Astrocyte (in vitro differentiated cells and primary cell): ENCODE data around the gene FITM2. TPM values are rescaled to one million over a fixed set of nuclear protein-coding genes. Genes with fewer than 3 reads are reported as not detected.

Experiments used
- DNase-seq: peaks from one replicate; pipeline ENCODE4 v3.0.0-alpha.2; 2010; ENCODE audit warnings: low read depth
- FAIRE-seq: peaks from 2 replicates; lab custom pipeline; 2011; peaks lifted over from hg19 to GRCh38; lab: Jason Lieb, UNC
- H2AFZ ChIP-seq: 2 replicates; pipeline ENCODE4 v1.6.0; 2012; ENCODE audit warnings: low read depth, low read length, inconsistent platforms
- H3K27ac ChIP-seq: 2 replicates; pipeline ENCODE4 v1.5.1; 2011; ENCODE audit warnings: low read depth, low read length, inconsistent platforms
- H3K27me3 ChIP-seq: 2 replicates; pipeline ENCODE4 v1.6.0; 2011; ENCODE audit warnings: low read length, inconsistent platforms; ENCODE audit not compliant: insufficient read depth
- H3K36me3 ChIP-seq: 2 replicates; pipeline ENCODE4 v1.5.1; 2011; ENCODE audit warnings: low read length, inconsistent platforms; ENCODE audit not compliant: insufficient read depth
- H3K4me1 ChIP-seq: 2 replicates; pipeline ENCODE4 v1.5.1; 2011; ENCODE audit warnings: low read length, inconsistent platforms; ENCODE audit not compliant: insufficient read depth
- H3K4me2 ChIP-seq: 2 replicates; pipeline ENCODE4 v1.6.0; 2012; ENCODE audit warnings: low read length, inconsistent platforms
- H3K4me3 ChIP-seq: 2 replicates; pipeline ENCODE4 v1.5.1; 2011; ENCODE audit warnings: low read depth, mild to moderate bottlenecking, low read length, inconsistent platforms; ENCODE audit not compliant: insufficient read depth
- H3K79me2 ChIP-seq: 2 replicates; pipeline ENCODE4 v1.6.0; 2012; ENCODE audit warnings: mild to moderate bottlenecking, low read length, inconsistent platforms; ENCODE audit not compliant: insufficient read depth
- H3K9ac ChIP-seq: 2 replicates; pipeline ENCODE4 v1.6.0; 2012; ENCODE audit warnings: mild to moderate bottlenecking, low read length, inconsistent platforms
- H3K9me3 ChIP-seq: 2 replicates; pipeline ENCODE4 v1.5.1; 2012; ENCODE audit warnings: low read depth, mild to moderate bottlenecking, low read length, inconsistent platforms; ENCODE audit not compliant: insufficient read depth
- H4K20me1 ChIP-seq: 2 replicates; pipeline ENCODE4 v1.6.0; 2012; ENCODE audit warnings: low read length, inconsistent platforms; ENCODE audit not compliant: insufficient read depth
- H3K27ac Mint-ChIP-seq: one replicate; pipeline ENCODE4 v1.8.0; 2021; ENCODE audit warnings: mild to moderate bottlenecking, mixed read lengths; ENCODE audit not compliant: unreplicated experiment
- H3K27me3 Mint-ChIP-seq: one replicate; pipeline ENCODE4 v1.8.0; 2021; ENCODE audit warnings: low read depth, mixed read lengths; ENCODE audit not compliant: unreplicated experiment
- H3K36me3 Mint-ChIP-seq: one replicate; pipeline ENCODE4 v1.8.0; 2021; ENCODE audit warnings: low read depth, mixed read lengths; ENCODE audit not compliant: unreplicated experiment
- H3K4me1 Mint-ChIP-seq: one replicate; pipeline ENCODE4 v1.8.0; 2021; ENCODE audit warnings: low read depth, mixed read lengths; ENCODE audit not compliant: unreplicated experiment
- H3K4me3 Mint-ChIP-seq: one replicate; pipeline ENCODE4 v1.8.0; 2021; ENCODE audit warnings: mild to moderate bottlenecking, moderate library complexity, mixed read lengths; ENCODE audit not compliant: unreplicated experiment
- H3K9me3 Mint-ChIP-seq: one replicate; pipeline ENCODE4 v1.8.0; 2021; ENCODE audit warnings: mild to moderate bottlenecking, mixed read lengths; ENCODE audit not compliant: unreplicated experiment
- EZH2 ChIP-seq: IDR thresholded peaks from 2 replicates; pipeline ENCODE4 v1.6.1; 2012; ENCODE audit warnings: mild to moderate bottlenecking, low read length, inconsistent platforms; ENCODE audit not compliant: insufficient read depth
- total RNA-seq: library from RNA; stranded (reverse); gene quantifications from 2 replicates; pipeline ENCODE4 v1.2.1, GENCODE V29; 2021
- TF ChIP-seq, protein P1 (sequence below): IDR thresholded peaks from 2 replicates; pipeline ENCODE4 v1.5.1; 2011; ENCODE audit warnings: low read depth, mild to moderate bottlenecking, inconsistent platforms, low read length, moderate library complexity; ENCODE audit not compliant: insufficient read depth

Gene FITM2
- total RNA-seq, 1 donor from 2014 or later: 6.3 TPM

DNA sequence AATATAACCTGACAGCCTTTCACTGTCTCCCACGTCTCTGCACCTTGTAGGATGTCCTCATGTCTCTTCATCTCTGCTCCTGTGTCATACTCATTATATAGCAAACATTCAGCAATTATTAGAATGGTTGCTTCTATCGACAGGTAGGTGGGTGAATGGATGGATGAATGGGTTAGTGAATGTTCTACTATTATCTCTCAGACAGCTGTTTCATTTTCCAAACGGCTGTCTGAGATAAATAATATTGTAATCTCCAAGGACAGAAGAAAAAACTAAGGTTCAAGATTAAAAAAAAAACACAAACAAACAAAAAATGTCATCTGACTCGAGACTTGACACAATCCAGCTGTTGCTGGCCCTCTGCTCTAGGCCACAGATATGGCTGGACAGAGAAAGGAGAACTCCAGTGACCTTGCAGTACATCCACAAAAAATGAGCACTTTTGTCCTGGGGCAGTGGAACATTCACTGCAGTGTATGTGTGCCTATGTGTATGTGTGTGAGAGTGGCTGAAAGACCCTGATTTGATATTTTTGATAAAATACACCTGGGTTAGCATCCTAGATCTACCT lies 46.6 kb upstream of the FITM2 start:
- Histone ChIP-seq H3K9me3 (no peaks in the 10 kb centered on the region), H3K79me2 (no peaks in the 10 kb centered on the region), H3K4me2 (no peak overlapping the region), H3K9ac (no peak overlapping the region), H3K4me3 (no peak overlapping the region), H3K4me1 (no peaks in the 10 kb centered on the region), H3K36me3 (no peaks in the 10 kb centered on the region), H2AFZ (no peak overlapping the region), H3K27ac (no peak overlapping the region), H4K20me1 (no peaks in the 10 kb centered on the region), H3K27me3 (peaks cover 4% of the 10 kb centered on the region)
- peaks cover 33% of the 10 kb centered on the region for H3K27me3 Mint-ChIP-seq
- TF ChIP-seq EZH2: no peak
- TF ChIP-seq, protein P1, sequence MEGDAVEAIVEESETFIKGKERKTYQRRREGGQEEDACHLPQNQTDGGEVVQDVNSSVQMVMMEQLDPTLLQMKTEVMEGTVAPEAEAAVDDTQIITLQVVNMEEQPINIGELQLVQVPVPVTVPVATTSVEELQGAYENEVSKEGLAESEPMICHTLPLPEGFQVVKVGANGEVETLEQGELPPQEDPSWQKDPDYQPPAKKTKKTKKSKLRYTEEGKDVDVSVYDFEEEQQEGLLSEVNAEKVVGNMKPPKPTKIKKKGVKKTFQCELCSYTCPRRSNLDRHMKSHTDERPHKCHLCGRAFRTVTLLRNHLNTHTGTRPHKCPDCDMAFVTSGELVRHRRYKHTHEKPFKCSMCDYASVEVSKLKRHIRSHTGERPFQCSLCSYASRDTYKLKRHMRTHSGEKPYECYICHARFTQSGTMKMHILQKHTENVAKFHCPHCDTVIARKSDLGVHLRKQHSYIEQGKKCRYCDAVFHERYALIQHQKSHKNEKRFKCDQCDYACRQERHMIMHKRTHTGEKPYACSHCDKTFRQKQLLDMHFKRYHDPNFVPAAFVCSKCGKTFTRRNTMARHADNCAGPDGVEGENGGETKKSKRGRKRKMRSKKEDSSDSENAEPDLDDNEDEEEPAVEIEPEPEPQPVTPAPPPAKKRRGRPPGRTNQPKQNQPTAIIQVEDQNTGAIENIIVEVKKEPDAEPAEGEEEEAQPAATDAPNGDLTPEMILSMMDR: no peak
- no peaks in the 10 kb centered on the region for H3K36me3 Mint-ChIP-seq
- no peaks in the 10 kb centered on the region for H3K9me3 Mint-ChIP-seq
- DNase-seq (no peak), FAIRE-seq (no peak)
- H3K27ac Mint-ChIP-seq: no peak overlapping the region
- H3K4me3 Mint-ChIP-seq: no peak overlapping the region
- no peaks in the 10 kb centered on the region for H3K4me1 Mint-ChIP-seq

DNA sequence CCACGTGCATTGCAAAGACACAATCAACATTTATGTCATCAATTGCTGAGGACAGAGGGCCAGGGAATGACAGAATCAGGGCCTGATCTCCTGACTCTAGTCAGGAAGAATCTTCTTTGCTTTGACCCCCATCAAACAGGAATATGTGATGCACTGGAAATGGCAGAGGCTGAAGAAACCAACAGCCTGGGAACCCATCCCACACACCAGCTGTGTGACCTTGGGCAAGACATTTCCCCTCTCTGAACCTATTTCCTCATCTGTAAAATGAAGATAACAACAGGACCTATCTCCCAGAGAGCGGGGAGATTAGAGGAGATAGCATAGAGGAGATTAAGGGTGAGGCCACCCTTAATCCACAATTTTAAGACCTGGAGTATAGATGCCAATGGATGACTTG lies 46.0 kb upstream of the FITM2 start:
- Histone ChIP-seq H3K27ac (no peak overlapping the region), H3K36me3 (no peaks in the 10 kb centered on the region), H3K9me3 (no peaks in the 10 kb centered on the region), H3K4me3 (no peak overlapping the region), H4K20me1 (no peaks in the 10 kb centered on the region), H3K79me2 (no peaks in the 10 kb centered on the region), H3K27me3 (peaks cover 4% of the 10 kb centered on the region), H2AFZ (no peak overlapping the region), H3K9ac (no peak overlapping the region), H3K4me1 (no peaks in the 10 kb centered on the region), H3K4me2 (no peak overlapping the region)
- H3K36me3 Mint-ChIP-seq: no peaks in the 10 kb centered on the region
- TF ChIP-seq, protein P1: no peak
- no peak for TF ChIP-seq EZH2
- peaks cover 33% of the 10 kb centered on the region for H3K27me3 Mint-ChIP-seq
- DNase-seq (no peak), FAIRE-seq (no peak)
- no peak overlapping the region for H3K4me3 Mint-ChIP-seq
- H3K4me1 Mint-ChIP-seq: no peaks in the 10 kb centered on the region
- H3K9me3 Mint-ChIP-seq: no peaks in the 10 kb centered on the region
- H3K27ac Mint-ChIP-seq: no peak overlapping the region

DNA sequence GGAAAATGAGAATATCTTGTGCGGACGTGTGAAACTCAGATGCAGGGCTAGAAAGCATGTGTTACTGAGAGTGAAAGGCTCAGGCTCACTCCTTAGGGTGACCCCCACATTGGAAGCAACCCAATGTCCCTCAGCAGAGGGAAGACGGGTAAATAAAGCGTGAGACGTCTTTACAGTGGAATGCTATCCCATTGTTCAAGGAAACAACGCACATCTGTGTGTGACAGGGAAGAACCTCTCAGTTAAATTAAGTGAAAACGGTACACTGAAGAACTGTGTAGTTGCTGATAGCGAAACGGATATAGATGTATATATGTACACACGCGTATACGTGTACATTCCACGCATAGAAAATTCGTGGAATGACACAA lies 45.3 kb upstream of the FITM2 start:
- Histone ChIP-seq H3K79me2 (no peaks in the 10 kb centered on the region), H3K36me3 (no peaks in the 10 kb centered on the region), H2AFZ (no peak overlapping the region), H3K4me1 (no peaks in the 10 kb centered on the region), H3K27ac (no peak overlapping the region), H3K9me3 (no peaks in the 10 kb centered on the region), H3K27me3 (peaks cover 4% of the 10 kb centered on the region), H3K9ac (no peak overlapping the region), H3K4me2 (no peak overlapping the region), H3K4me3 (no peak overlapping the region), H4K20me1 (no peaks in the 10 kb centered on the region)
- no peak for FAIRE-seq
- Mint-ChIP-seq H3K36me3 (no peaks in the 10 kb centered on the region), H3K4me3 (no peak overlapping the region), H3K4me1 (no peaks in the 10 kb centered on the region), H3K27me3 (peaks cover 31% of the 10 kb centered on the region), H3K27ac (no peak overlapping the region), H3K9me3 (no peaks in the 10 kb centered on the region)
- no peak for DNase-seq
- TF ChIP-seq, protein P1: no peak
- TF ChIP-seq EZH2: no peak
